MCF 10A (cell line): ENCODE measurements around the gene PCDH8. TPM values are rescaled to one million over a fixed set of nuclear protein-coding genes. Genes with fewer than 3 reads are reported as not detected.
"Not testable (repeated sequence)": the region's sequence is repeated elsewhere in the genome, so short reads cannot be mapped to it uniquely, and the experiment has no call there.

Experiments used
- BruUV-seq: library from RNA; stranded (reverse); fragments of 400-500 nt; replicated peaks from 2 replicates; lab custom pipeline; 2021; lab: Mats Ljungman, UMichigan
- CTCF ChIA-PET: fragments of 300-600 bp; sonication (Branson Sonifier 250); formaldehyde crosslinking; extraction: SDS; loops from one replicate; lab custom pipeline; 2021; ENCODE audit warnings: antibody characterized with exemption, inconsistent platforms; lab: Yijun Ruan, JAX
- POLR2A ChIA-PET: fragments of 300-600, 350-650 bp; sonication (Branson Sonifier 250); formaldehyde crosslinking; extraction: SDS; loops from one replicate; lab custom pipeline; 2020; ENCODE audit warnings: antibody characterized with exemption, inconsistent platforms; lab: Yijun Ruan, JAX
- DNase-seq: peaks from one replicate; pipeline ENCODE4 v3.0.0-alpha.2; 2018; ENCODE audit not compliant: unreplicated experiment
- H3K27ac Mint-ChIP-seq: one replicate; pipeline ENCODE4 v1.8.0; 2022; ENCODE audit warnings: mild to moderate bottlenecking, low read depth, mixed read lengths; ENCODE audit not compliant: unreplicated experiment
- H3K27me3 Mint-ChIP-seq: one replicate; pipeline ENCODE4 v1.8.0; 2022; ENCODE audit warnings: mixed read lengths; ENCODE audit not compliant: insufficient read depth, unreplicated experiment
- H3K36me3 Mint-ChIP-seq: one replicate; pipeline ENCODE4 v1.8.0; 2022; ENCODE audit warnings: mild to moderate bottlenecking, moderate library complexity, mixed read lengths; ENCODE audit not compliant: insufficient read depth, unreplicated experiment
- H3K4me1 Mint-ChIP-seq: one replicate; pipeline ENCODE4 v1.8.0; 2022; ENCODE audit warnings: mixed read lengths; ENCODE audit not compliant: insufficient read depth, unreplicated experiment
- H3K4me3 Mint-ChIP-seq: one replicate; pipeline ENCODE4 v1.8.0; 2022; ENCODE audit warnings: mild to moderate bottlenecking, moderate library complexity, mixed read lengths; ENCODE audit not compliant: unreplicated experiment
- H3K9me3 Mint-ChIP-seq: one replicate; pipeline ENCODE4 v1.8.0; 2022; ENCODE audit warnings: mixed read lengths; ENCODE audit not compliant: unreplicated experiment
- CTCF ChIP-seq: fragments of 200-600 bp; IDR thresholded peaks from one replicate; pipeline ENCODE4 v1.8.0; 2022; ENCODE audit warnings: antibody characterized with exemption, mild to moderate bottlenecking; ENCODE audit not compliant: unreplicated experiment
- intact Hi-C: fragments of 100-400 bp; cut with micrococcal nuclease; formaldehyde crosslinking; loops from 2 replicates; pipeline ENCODE4 v1.14.1; 2022
- total RNA-seq: library from RNA; stranded (reverse); gene quantifications from 2 replicates; pipeline ENCODE4 v1.2.3, GENCODE V29; 2022

The PCDH8 gene
- total RNA-seq, 1 experiment from 2014 or later, result not detected

GRCh38 chr13:52827839-52828238 is 20.6 kb downstream of the PCDH8 start:
- no TSS peak for BruUV-seq
- no peak for TF ChIP-seq CTCF
- no peak overlapping the region for H3K27ac Mint-ChIP-seq
- H3K4me3 Mint-ChIP-seq, result no peak overlapping the region
- ChIA-PET CTCF (interaction anchor here (0.6 to 1.2 kb wide), 2 partner anchors 22 to 394 kb away, joined by 3 read pairs; no protein-coding TSS in a partner anchor), POLR2A (no interaction called here)
- H3K27me3 Mint-ChIP-seq, result peaks cover 32% of the 10 kb centered on the region
- no peaks in the 10 kb centered on the region for H3K9me3 Mint-ChIP-seq
- peaks cover 6% of the 10 kb centered on the region for H3K4me1 Mint-ChIP-seq
- intact Hi-C loops, result no loop called here
- no peaks in the 10 kb centered on the region for H3K36me3 Mint-ChIP-seq
- DNase-seq, result no peak

- CTCF ChIA-PET, result interaction anchor here (0.7 kb wide), 2 partner anchors 150 to 320 kb away, joined by 3 to 4 read pairs; no protein-coding TSS in a partner anchor
- not testable (repeated sequence) for BruUV-seq
Measured at GRCh38 chr13:52817886-52818285, 30.6 kb downstream of the PCDH8 start.

GRCh38 chr13:52815330-52815729 is 33.1 kb downstream of the PCDH8 start:
- ChIA-PET POLR2A (no interaction called here), CTCF (interaction anchor here (0.7 kb wide), 1 partner anchor 49 kb away, joined by 3 read pairs; no protein-coding TSS in a partner anchor)
- BruUV-seq, result no TSS peak
- Mint-ChIP-seq H3K27me3 (no peaks in the 10 kb centered on the region), H3K27ac (no peak overlapping the region), H3K4me3 (no peak overlapping the region), H3K36me3 (no peaks in the 10 kb centered on the region), H3K9me3 (no peaks in the 10 kb centered on the region), H3K4me1 (no peaks in the 10 kb centered on the region)
- no peak for DNase-seq
- no peak for TF ChIP-seq CTCF
- intact Hi-C loops, result no loop called here

More at GRCh38 chr13:52817886-52818285, 30.6 kb downstream of the PCDH8 start:
- H3K9me3 Mint-ChIP-seq, H3K4me1 Mint-ChIP-seq, DNase-seq, POLR2A ChIA-PET, H3K4me3 Mint-ChIP-seq, intact Hi-C loops, H3K27ac Mint-ChIP-seq, H3K36me3 Mint-ChIP-seq: not testable (repeated sequence)
- peaks cover 14% of the 10 kb centered on the region for H3K27me3 Mint-ChIP-seq

- intact Hi-C loops, result no loop called here
- no peak for TF ChIP-seq CTCF
Measured at GRCh38 chr13:52812941-52813340, 35.5 kb downstream of the PCDH8 start.

GRCh38 chr13:52811841-52812240 is 36.6 kb downstream of the PCDH8 start:
- H3K4me3 Mint-ChIP-seq, result no peak overlapping the region
- ChIA-PET CTCF (interaction anchor here (0.9 kb wide), 1 partner anchor 156 kb away, joined by 8 read pairs; no protein-coding TSS in a partner anchor), POLR2A (no interaction called here)
- no TSS peak for BruUV-seq
- no peaks in the 10 kb centered on the region for H3K9me3 Mint-ChIP-seq
- no peaks in the 10 kb centered on the region for H3K27me3 Mint-ChIP-seq
- H3K27ac Mint-ChIP-seq, result no peak overlapping the region
- TF ChIP-seq CTCF, result no peak
- no peak for DNase-seq
- intact Hi-C loops, result no loop called here
- peaks cover 8% of the 10 kb centered on the region for H3K4me1 Mint-ChIP-seq
- H3K36me3 Mint-ChIP-seq, result no peaks in the 10 kb centered on the region

More at GRCh38 chr13:52812941-52813340, 35.5 kb downstream of the PCDH8 start:
- ChIA-PET CTCF (no interaction called here), POLR2A (no interaction called here)
- no peaks in the 10 kb centered on the region for H3K36me3 Mint-ChIP-seq
- no TSS peak for BruUV-seq
- peaks cover 8% of the 10 kb centered on the region for H3K4me1 Mint-ChIP-seq
- no peaks in the 10 kb centered on the region for H3K27me3 Mint-ChIP-seq
- no peak overlapping the region for H3K27ac Mint-ChIP-seq
- H3K4me3 Mint-ChIP-seq, result no peak overlapping the region
- no peak for DNase-seq
- no peaks in the 10 kb centered on the region for H3K9me3 Mint-ChIP-seq
